Activated CD8-positive, alpha-beta memory T cell treated with anti-CD3 and anti-CD28 coated beads, Interleukin-2, amount 50 U/mL, for 4 hours (primary cell): ENCODE data around the gene LRRC8A.
A peak's percentile ranks its signal among the peaks of the same experiment; 100 is the strongest.

Experiments used
- DNase-seq: peaks from one replicate; pipeline ENCODE4 v3.0.0-alpha.2; 2020

LRRC8A gene

GRCh38 chr9:128902351-128903078 lies 20.6 kb downstream of the LRRC8A start:
- DNase-seq: peak; percentile 83

- DNase-seq: no peak
These were observed 21.1 kb downstream of the LRRC8A start for GRCh38 chr9:128903079-128903461.

DNA sequence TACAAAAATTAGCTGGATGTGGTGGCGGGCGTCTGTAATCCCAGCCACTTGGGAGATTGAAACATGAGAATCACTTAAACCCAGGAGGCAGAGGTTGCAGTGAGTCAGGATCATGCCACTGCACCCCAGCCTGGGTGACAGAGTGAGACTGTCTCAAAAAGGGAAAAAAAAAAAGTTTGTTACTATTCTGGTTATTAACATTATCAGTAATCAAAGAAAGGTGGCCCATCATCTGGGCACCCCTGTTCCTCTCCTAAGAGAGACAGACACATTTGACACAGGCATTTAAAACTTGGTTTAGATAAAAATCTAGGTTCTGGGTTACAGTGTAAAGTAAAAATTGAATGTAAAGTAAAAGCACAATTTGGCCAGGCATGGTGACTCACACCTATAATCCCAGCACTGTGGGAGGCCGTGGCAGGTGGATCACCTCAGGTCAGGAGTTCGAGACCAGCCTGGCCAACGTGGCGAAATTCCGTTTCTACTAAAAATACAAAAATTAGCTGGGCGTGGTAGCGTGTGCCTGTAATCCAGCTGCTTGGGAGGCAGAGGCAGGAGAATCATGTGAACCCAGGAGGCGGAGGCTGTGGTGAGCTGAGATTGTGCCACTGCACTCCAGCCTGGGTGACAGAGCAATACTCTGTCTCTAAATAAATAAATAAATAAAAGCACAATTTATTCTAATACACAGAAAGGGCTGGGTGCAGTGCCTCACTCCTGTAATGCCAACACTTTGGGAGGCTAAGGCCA lies 22.1 kb downstream of the LRRC8A start:
- DNase-seq: no peak

GRCh38 chr9:128905964-128906363 lies 24.0 kb downstream of the LRRC8A start:
- DNase-seq: no peak

- DNase-seq: no peak
These were observed 24.8 kb downstream of the LRRC8A start for GRCh38 chr9:128906741-128907140.

DNA sequence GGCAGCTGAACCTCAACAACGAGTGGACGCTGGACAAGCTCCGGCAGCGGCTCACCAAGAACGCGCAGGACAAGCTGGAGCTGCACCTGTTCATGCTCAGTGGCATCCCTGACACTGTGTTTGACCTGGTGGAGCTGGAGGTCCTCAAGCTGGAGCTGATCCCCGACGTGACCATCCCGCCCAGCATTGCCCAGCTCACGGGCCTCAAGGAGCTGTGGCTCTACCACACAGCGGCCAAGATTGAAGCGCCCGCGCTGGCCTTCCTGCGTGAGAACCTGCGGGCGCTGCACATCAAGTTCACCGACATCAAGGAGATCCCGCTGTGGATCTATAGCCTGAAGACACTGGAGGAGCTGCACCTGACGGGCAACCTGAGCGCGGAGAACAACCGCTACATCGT lies 26.4 kb downstream of the LRRC8A start:
- DNase-seq: no peak

GRCh38 chr9:128909859-128910258 lies 27.9 kb downstream of the LRRC8A start:
- DNase-seq: no peak

DNA sequence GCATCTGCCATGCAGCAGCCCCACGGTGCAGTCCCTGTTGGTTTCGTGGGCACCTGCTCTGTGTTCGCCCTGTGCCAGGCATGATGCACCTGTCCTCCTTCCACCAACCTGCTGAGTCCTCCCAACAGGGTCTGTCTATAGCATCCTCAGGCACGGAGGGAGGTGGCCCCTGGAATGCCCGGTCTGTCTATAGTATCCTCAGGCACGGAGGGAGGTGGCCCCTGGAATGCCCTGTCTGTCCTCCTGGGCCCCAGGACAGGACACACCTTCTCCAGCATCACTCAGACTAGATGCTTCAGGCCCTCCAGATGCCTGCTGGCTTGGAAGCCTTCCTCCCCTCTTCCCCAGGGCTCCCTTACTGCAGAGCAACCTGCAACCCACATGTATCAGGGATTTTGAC lies 29.0 kb downstream of the LRRC8A start:
- no peak for DNase-seq

DNA sequence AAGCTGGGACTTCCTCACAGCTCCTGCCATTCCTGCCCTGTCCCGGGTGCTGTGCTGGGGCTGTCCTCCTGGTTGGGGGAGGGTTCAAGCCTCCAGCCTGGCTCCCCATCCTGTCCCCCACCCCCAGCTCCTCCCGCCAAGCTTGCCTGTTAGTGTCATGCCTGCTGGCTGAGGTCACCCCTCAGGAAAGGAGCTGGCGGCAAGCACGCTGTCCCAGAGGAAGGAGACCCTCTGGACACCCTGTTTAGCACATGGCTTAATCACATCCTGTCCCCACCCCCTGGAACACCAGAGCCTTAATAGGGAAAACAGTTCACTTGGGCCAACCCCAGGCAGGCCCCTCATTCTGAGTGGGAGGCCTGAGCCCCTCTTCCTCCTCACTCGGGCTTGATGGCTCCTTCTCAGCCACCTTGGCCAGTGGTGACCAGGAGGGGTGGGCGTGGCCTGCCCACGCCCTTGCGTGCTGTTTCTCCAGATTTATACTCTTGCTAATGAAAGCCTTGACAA lies 29.6 kb downstream of the LRRC8A start:
- no peak for DNase-seq

DNA sequence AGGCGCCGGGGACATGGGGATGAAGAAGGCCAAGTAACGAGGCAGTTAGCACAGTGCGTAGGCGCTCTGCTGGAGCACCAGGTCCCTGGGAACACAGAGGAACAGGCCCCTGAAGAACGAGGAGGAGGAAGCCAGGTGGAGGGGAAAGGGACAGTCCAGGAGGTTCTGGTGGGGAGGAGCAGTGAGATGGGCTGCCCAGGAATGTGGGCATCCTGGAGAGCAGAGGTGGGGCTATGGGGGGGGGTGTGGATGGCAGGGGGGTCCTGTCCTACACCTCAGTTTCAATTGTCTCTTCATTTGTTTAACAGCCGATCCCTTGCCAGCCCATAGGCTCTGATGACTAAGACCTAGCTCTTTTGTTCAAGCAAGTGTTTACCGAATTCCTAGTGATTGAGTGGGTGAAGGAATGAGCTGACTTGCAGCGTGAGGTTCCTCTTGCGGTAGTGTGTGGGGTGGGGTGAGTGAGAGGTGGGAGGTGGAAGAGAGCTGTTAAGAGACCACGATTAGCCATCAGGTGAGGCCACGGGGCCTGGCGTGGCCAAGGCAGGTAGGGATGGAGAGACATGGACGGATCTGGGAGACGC lies 30.4 kb downstream of the LRRC8A start:
- DNase-seq: no peak

GRCh38 chr9:128913048-128913900 lies 31.3 kb downstream of the LRRC8A start:
- DNase-seq: no peak

DNA sequence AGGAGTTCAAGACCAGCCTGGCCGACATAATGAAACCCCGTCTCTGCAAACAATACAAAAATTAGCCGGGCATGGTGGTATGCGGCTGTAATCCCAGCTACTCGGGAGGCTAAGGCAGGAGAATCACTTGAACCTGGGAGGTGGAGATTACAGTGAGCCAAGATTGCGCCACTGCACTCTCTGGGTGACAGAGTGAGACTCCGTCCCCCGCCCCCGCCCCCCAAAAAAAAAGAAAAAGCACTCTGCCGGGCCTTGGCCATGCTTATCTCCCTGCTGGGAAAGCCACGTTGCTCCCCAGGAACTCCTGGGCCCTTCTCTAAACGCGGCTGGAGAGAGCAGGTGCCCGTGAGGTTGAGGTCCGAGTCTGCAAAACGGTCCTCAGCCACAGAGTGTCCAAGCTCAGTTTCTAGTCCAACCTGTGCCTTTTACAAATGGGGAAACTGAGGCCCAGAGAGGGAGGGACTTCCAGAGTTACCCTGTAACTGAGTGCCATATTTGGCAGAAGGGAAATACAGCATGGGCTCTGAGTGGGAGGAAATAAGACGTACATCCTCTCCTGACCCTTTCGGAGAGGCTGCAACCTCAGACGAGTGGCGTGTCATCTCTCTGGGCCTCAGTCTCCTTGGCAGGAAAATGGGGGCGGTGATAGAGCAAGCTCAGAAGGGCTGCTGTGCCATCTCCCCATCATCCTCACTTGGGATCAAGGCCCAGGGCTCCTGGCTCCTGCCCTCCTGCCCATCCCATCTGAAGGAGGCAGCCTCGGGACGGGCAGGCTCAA lies 32.3 kb downstream of the LRRC8A start:
- no peak for DNase-seq

DNA sequence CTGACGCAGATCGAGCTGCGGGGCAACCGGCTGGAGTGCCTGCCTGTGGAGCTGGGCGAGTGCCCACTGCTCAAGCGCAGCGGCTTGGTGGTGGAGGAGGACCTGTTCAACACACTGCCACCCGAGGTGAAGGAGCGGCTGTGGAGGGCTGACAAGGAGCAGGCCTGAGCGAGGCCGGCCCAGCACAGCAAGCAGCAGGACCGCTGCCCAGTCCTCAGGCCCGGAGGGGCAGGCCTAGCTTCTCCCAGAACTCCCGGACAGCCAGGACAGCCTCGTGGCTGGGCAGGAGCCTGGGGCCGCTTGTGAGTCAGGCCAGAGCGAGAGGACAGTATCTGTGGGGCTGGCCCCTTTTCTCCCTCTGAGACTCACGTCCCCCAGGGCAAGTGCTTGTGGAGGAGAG lies 34.3 kb downstream of the LRRC8A start:
- DNase-seq: no peak

DNA sequence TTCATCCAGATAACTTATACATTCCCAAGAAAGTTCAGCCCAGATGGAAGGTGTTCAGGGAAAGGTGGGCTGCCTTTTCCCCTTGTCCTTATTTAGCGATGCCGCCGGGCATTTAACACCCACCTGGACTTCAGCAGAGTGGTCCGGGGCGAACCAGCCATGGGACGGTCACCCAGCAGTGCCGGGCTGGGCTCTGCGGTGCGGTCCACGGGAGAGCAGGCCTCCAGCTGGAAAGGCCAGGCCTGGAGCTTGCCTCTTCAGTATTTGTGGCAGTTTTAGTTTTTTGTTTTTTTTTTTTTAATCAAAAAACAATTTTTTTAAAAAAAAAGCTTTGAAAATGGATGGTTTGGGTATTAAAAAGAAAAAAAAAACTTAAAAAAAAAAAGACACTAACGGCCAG lies 34.8 kb downstream of the LRRC8A start:
- DNase-seq: no peak

- DNase-seq: no peak
These were observed 35.4 kb downstream of the LRRC8A start for GRCh38 chr9:128917151-128917849.

- DNase-seq: no peak
These were observed 37.0 kb downstream of the LRRC8A start for GRCh38 chr9:128918921-128919320.

GRCh38 chr9:128919402-128920089 lies 37.6 kb downstream of the LRRC8A start:
- DNase-seq: no peak

DNA sequence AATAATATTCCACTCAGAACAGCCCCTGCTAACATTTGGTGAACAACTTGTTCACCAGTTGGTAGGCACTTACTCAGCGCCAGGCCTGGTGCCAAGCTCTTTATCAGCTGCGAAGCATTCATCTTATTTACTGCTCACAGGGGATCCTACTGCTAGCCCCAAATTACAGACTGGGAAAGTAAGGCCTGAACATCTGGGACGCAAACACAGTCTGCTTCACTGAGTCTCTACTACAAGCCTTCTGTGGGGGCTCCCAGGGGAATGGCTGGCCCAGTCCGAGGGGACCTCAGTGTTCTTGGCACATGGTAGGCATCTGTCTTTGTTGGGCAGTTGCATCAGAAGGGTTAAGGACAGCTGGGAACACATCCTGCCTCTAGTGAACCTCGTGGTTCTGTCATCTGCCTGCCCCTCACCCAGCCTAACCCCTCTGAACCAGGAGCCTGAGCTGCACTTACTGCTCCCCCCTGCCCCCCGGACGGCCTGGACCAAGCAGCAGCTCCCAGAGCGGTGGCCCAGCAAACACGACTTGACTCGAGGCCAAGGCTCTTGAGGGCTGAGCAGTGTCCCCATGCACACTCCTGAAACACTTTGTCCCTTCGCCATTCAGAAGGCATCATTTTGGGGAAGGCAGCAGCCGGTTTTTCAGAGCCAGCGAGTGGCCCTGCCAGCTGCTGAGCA lies 38.6 kb downstream of the LRRC8A start, which contains the start of gene PHYHD1:
Gene PHYHD1 (plus strand): TSS at position 602 of the 678 bp plus-strand sequence. CDS start 1,342 bp downstream, outside the sequence.
- no peak for DNase-seq

DNA sequence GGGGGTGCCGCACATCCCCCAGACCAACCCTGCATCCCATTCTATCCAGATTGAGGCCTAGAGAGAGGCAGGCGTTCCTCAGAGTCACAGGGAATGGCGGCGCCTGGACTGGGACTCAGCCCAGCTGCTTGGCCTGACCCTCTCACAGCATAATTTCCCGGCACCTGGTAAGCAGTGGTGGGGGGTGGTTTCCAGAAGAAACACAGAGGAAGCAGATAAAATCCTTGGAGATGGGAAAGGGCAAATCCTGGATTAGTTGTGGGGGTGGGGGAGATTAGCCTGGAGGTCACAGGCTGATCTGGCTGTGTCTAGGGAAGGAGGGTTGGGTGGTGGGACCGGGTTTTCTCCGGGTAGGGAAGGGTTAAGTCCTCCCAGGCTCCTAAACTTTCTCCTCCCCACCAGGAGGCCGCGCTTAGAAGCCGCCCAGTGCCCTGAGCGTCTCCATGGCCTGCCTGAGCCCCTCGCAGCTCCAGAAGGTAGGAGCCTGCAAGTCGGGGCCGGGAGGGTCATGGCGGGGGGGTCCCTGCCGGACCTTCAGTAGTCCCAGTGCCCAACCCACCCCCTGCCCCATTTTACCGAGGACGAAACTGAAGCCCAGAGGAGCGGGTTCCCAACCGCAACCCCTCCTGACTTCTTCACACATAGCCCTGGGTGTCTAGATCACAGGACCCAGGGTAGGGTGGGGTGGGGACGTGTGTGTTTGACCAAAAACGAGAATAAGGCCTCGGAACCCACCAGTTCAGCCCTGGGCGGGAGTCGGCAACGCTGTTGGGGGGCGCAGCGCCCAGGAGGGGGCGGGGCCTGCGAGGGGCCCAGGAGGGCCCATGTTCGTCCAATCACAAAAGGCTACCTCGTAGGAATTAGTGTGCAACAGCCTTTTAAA lies 40.2 kb downstream of the LRRC8A start:
- DNase-seq: peak; percentile 32
